22Rv1 (cell line): ENCODE measurements around the gene TAF8.

ENCODE experiments used
- H3K27ac ChIP-seq: fragments of 450-650 bp; 2 replicates; pipeline ENCODE4 v1.5.1; 2017
- CTCF ChIP-seq: fragments of 450-650 bp; IDR thresholded peaks from 2 replicates; pipeline ENCODE4 v1.5.1; 2017; ENCODE audit warnings: mild to moderate bottlenecking
- ZFX ChIP-seq: fragments of 450-650 bp; IDR thresholded peaks from 2 replicates; pipeline ENCODE4 v1.6.1; 2017; ENCODE audit warnings: antibody characterized with exemption, borderline replicate concordance

Gene TAF8

GRCh38 chr6:42022755-42023384 lies 27.5 kb upstream of the TAF8 start:
- H3K27ac ChIP-seq, result no peak overlapping the region

GRCh38 chr6:42025066-42025844 lies 25.1 kb upstream of the TAF8 start:
- TF ChIP-seq ZFX (no peak), CTCF (no peak)
- H3K27ac ChIP-seq, result no peak overlapping the region

More at GRCh38 chr6:42022755-42023384, 27.5 kb upstream of the TAF8 start:
- no peak for TF ChIP-seq CTCF
- no peak for TF ChIP-seq ZFX

DNA sequence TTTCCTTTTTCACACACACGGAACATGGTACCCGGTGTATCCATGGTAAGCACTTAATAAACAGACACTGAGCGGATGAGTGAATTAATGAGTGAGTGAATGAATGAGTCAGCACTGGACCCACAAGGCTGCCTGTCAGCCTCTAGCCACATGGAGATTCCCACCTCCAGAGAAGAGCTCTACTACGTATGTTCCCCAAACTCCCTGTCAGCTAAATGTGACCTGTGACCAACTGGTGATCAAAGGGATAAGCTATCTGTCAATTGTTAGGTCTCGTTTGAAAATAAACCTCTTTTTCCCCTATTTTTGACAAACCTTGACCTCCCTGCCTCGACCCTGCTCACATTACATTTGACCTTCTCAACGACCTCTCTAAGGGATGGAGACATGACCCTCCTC lies 24.5 kb upstream of the TAF8 start:
- H3K27ac ChIP-seq, result no peak overlapping the region
- TF ChIP-seq ZFX, result no peak
- TF ChIP-seq CTCF, result no peak

- TF ChIP-seq ZFX, result no peak
- H3K27ac ChIP-seq, result no peak overlapping the region
Observed at GRCh38 chr6:42026540-42026939, 23.8 kb upstream of the TAF8 start.

GRCh38 chr6:42028234-42029061 lies 21.9 kb upstream of the TAF8 start:
- H3K27ac ChIP-seq, result no peak overlapping the region
- no peak for TF ChIP-seq CTCF
- TF ChIP-seq ZFX, result no peak

GRCh38 chr6:42029062-42029685 lies 21.1 kb upstream of the TAF8 start:
- TF ChIP-seq ZFX, result no peak

GRCh38 chr6:42029881-42030280 lies 20.4 kb upstream of the TAF8 start:
- no peak for TF ChIP-seq ZFX
- no peak for TF ChIP-seq CTCF
- H3K27ac ChIP-seq, result no peak overlapping the region

More at GRCh38 chr6:42029062-42029685, 21.1 kb upstream of the TAF8 start:
- no peak overlapping the region for H3K27ac ChIP-seq
